Measurements from ENCODE around the gene CEP128.

GRCh38 chr14:80906336-80906735 is 35.2 kb downstream of the CEP128 start:
- TF ChIP-seq POLR2AphosphoS5 (IDR thresholded peaks at IDR 0.05) (no peak), CTCF (IDR thresholded peaks at IDR 0.05) (no peak), POLR2A (IDR thresholded peaks at IDR 0.05) (no peak), EP300 (IDR thresholded peaks at IDR 0.05) (no peak)

All from stomach (tissue), 4 donors.